WTC11 (cell line): ENCODE measurements around the gene CEP72. TPM values are rescaled to one million over a fixed set of nuclear protein-coding genes. Genes with fewer than 3 reads are reported as not detected.

Source experiments
- ATAC-seq: fragments of 200-7000 bp; cut with Tn5 transposase; 2 replicates; pipeline ENCODE4 v1.10.0; 2021; ENCODE audit warnings: mild to moderate bottlenecking, moderate library complexity
- CTCF ChIA-PET: fragments of 300-600 bp; sonication (Branson Sonifier 250); formaldehyde crosslinking; loops from one replicate; lab custom pipeline; 2021; ENCODE audit warnings: antibody characterized with exemption; lab: Charles Lee
- POLR2A ChIA-PET: fragments of 350-600 bp; sonication (Branson Sonifier 250); formaldehyde crosslinking; loops from one replicate; lab custom pipeline; 2021; ENCODE audit warnings: antibody characterized with exemption; lab: Charles Lee
- DNase-seq: peaks from one replicate; pipeline ENCODE4 v3.0.0; 2021; ENCODE audit warnings: low spot score
- H3K27ac Mint-ChIP-seq: 2 replicates; pipeline ENCODE4 v1.8.0; 2021; ENCODE audit warnings: mixed read lengths
- H3K27me3 Mint-ChIP-seq: 2 replicates; pipeline ENCODE4 v1.8.0; 2021; ENCODE audit warnings: low read depth, mild to moderate bottlenecking, moderate library complexity, mixed read lengths
- H3K36me3 Mint-ChIP-seq: 2 replicates; pipeline ENCODE4 v1.8.0; 2021; ENCODE audit warnings: mixed read lengths
- H3K4me1 Mint-ChIP-seq: 2 replicates; pipeline ENCODE4 v1.8.0; 2022; ENCODE audit warnings: mixed read lengths
- H3K4me3 Mint-ChIP-seq: 2 replicates; pipeline ENCODE4 v1.8.0; 2021; ENCODE audit warnings: mild to moderate bottlenecking, moderate library complexity, mixed read lengths
- H3K9me3 Mint-ChIP-seq: 2 replicates; pipeline ENCODE4 v1.8.0; 2021; ENCODE audit warnings: mixed read lengths
- CBFB ChIP-seq: sonication (generic); formaldehyde crosslinking; IDR thresholded peaks from 2 replicates; pipeline ENCODE4 v1.8.1; 2022; ENCODE audit warnings: mild to moderate bottlenecking, low read depth, missing genetic modification reagents
- FOXJ3 ChIP-seq: sonication (generic); formaldehyde crosslinking; IDR thresholded peaks from 2 replicates; pipeline ENCODE4 v1.9.0; 2021; ENCODE audit warnings: missing genetic modification reagents, mild to moderate bottlenecking, borderline replicate concordance
- FOXP1 ChIP-seq: sonication (generic); formaldehyde crosslinking; IDR thresholded peaks from 2 replicates; pipeline ENCODE4 v1.8.0; 2022; ENCODE audit warnings: missing genetic modification reagents, mild to moderate bottlenecking, moderate library complexity, borderline replicate concordance
- GRHL2 ChIP-seq: fragments of 250-450 bp; sonication (Bioruptor Pico); IDR thresholded peaks from 2 replicates; pipeline ENCODE4 v1.8.0; 2022; ENCODE audit warnings: mild to moderate bottlenecking, moderate library complexity; ENCODE audit not compliant: insufficient replicate concordance, severe bottlenecking
- JUN ChIP-seq: sonication (generic); formaldehyde crosslinking; IDR thresholded peaks from 2 replicates; pipeline ENCODE4 v1.8.0; 2023; ENCODE audit warnings: mild to moderate bottlenecking, missing genetic modification reagents
- NFATC4 ChIP-seq: fragments of 250-450 bp; sonication (Bioruptor Pico); IDR thresholded peaks from 2 replicates; pipeline ENCODE4 v1.9.0; 2021; ENCODE audit warnings: mild to moderate bottlenecking
- NR1H2 ChIP-seq: sonication (generic); formaldehyde crosslinking; IDR thresholded peaks from 2 replicates; pipeline ENCODE4 v1.9.0; 2021; ENCODE audit warnings: mild to moderate bottlenecking, moderate library complexity, missing genetic modification reagents
- NR3C1 ChIP-seq: sonication (generic); formaldehyde crosslinking; conservative IDR thresholded peaks from 2 replicates; pipeline ENCODE4 v1.8.1; 2023; ENCODE audit warnings: low read depth, mild to moderate bottlenecking, missing genetic modification reagents
- OVOL2 ChIP-seq: fragments of 250-450 bp; sonication (Bioruptor Pico); IDR thresholded peaks from 2 replicates; pipeline ENCODE4 v1.9.0; 2021; ENCODE audit warnings: mild to moderate bottlenecking, borderline replicate concordance
- PRRX2 ChIP-seq: fragments of 250-450 bp; sonication (Bioruptor Pico); IDR thresholded peaks from 2 replicates; pipeline ENCODE4 v1.8.0; 2021; ENCODE audit warnings: mild to moderate bottlenecking
- RELA ChIP-seq: sonication (generic); formaldehyde crosslinking; IDR thresholded peaks from 2 replicates; pipeline ENCODE4 v1.8.1; 2022; ENCODE audit warnings: missing genetic modification reagents, mild to moderate bottlenecking, borderline replicate concordance
- RORB ChIP-seq: fragments of 250-450 bp; sonication (Bioruptor Pico); IDR thresholded peaks from 2 replicates; pipeline ENCODE4 v1.9.0; 2021; ENCODE audit warnings: mild to moderate bottlenecking
- ZBTB21 ChIP-seq: sonication (generic); formaldehyde crosslinking; IDR thresholded peaks from 2 replicates; pipeline ENCODE4 v1.8.1; 2023; ENCODE audit warnings: mild to moderate bottlenecking, missing genetic modification reagents, borderline replicate concordance
- ZNF121 ChIP-seq: sonication (generic); formaldehyde crosslinking; IDR thresholded peaks from 2 replicates; pipeline ENCODE4 v1.8.0; 2023; ENCODE audit warnings: missing genetic modification reagents
- ZNF138 ChIP-seq: sonication (generic); formaldehyde crosslinking; conservative IDR thresholded peaks from 2 replicates; pipeline ENCODE4 v1.8.1; 2022; ENCODE audit warnings: mild to moderate bottlenecking, moderate library complexity, missing genetic modification reagents
- total RNA-seq: library from RNA; stranded (reverse); gene quantifications from 3 replicates; pipeline ENCODE4 v1.2.3, GENCODE V29; 2021
- TF ChIP-seq, protein P1 (sequence below): sonication (generic); formaldehyde crosslinking; IDR thresholded peaks from 2 replicates; pipeline ENCODE4 v1.8.0; 2022; ENCODE audit warnings: missing genetic modification reagents
- TF ChIP-seq, protein P2 (sequence below): sonication (generic); formaldehyde crosslinking; IDR thresholded peaks from 2 replicates; pipeline ENCODE4 v1.8.1; 2023; ENCODE audit warnings: mild to moderate bottlenecking, missing genetic modification reagents
- TF ChIP-seq, protein P3 (sequence below): fragments of 250-450 bp; sonication (Bioruptor Pico); conservative IDR thresholded peaks from 2 replicates; pipeline ENCODE4 v1.9.0; 2021; ENCODE audit warnings: mild to moderate bottlenecking
- TF ChIP-seq, protein P4 (sequence below): sonication (generic); formaldehyde crosslinking; conservative IDR thresholded peaks from 2 replicates; pipeline ENCODE4 v1.8.1; 2022; ENCODE audit warnings: mild to moderate bottlenecking, missing genetic modification reagents
- TF ChIP-seq, protein P5 (sequence below): sonication (generic); formaldehyde crosslinking; IDR thresholded peaks from 2 replicates; pipeline ENCODE4 v1.8.1; 2022; ENCODE audit warnings: mild to moderate bottlenecking, missing genetic modification reagents, moderate library complexity, borderline replicate concordance
- TF ChIP-seq, protein P6 (sequence below): sonication (generic); formaldehyde crosslinking; IDR thresholded peaks from 2 replicates; pipeline ENCODE4 v1.8.1; 2022; ENCODE audit warnings: low read depth, mild to moderate bottlenecking, moderate library complexity, missing genetic modification reagents, borderline replicate concordance

Gene CEP72
- total RNA-seq, 1 experiment from 2014 or later: 26.6 TPM

DNA sequence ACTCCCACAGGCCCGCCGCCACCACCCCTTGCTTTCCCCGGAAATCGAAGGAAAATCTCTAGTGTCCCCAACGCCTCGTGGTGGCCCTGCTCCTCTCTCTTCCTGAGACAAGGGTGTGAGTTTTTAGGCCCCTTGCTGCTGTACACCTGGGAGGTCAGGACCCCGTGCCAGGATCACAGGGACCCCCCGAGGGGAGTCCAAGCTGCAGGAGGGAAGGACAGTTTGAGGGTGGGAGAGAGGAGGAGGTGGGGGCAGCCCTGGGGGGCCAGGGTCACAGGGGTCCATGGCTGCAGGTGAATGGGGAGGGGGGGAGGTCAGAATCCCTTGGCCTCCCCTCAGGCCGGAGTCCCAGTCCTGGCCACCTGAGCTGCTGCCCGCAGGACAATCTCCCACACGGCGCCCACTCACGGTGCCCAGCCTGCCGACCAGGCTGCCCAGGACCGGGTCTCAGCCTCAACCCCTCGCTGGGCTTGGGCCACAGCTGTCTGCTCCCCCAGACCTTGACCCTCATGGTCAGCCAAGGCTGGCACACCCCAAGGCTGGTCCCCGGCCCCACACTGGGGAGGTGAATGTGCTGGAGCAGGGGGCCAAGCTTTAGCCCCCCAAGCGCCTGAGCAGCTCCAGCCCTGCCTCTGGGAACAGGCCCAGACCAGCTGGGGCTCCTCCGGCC is 61.2 kb downstream of the CEP72 start (continued):
- TF ChIP-seq, protein P1, sequence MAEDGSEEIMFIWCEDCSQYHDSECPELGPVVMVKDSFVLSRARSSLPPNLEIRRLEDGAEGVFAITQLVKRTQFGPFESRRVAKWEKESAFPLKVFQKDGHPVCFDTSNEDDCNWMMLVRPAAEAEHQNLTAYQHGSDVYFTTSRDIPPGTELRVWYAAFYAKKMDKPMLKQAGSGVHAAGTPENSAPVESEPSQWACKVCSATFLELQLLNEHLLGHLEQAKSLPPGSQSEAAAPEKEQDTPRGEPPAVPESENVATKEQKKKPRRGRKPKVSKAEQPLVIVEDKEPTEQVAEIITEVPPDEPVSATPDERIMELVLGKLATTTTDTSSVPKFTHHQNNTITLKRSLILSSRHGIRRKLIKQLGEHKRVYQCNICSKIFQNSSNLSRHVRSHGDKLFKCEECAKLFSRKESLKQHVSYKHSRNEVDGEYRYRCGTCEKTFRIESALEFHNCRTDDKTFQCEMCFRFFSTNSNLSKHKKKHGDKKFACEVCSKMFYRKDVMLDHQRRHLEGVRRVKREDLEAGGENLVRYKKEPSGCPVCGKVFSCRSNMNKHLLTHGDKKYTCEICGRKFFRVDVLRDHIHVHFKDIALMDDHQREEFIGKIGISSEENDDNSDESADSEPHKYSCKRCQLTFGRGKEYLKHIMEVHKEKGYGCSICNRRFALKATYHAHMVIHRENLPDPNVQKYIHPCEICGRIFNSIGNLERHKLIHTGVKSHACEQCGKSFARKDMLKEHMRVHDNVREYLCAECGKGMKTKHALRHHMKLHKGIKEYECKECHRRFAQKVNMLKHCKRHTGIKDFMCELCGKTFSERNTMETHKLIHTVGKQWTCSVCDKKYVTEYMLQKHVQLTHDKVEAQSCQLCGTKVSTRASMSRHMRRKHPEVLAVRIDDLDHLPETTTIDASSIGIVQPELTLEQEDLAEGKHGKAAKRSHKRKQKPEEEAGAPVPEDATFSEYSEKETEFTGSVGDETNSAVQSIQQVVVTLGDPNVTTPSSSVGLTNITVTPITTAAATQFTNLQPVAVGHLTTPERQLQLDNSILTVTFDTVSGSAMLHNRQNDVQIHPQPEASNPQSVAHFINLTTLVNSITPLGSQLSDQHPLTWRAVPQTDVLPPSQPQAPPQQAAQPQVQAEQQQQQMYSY: no peak
- no peak for TF ChIP-seq RELA (CRISPR knock-in tag)
- TF ChIP-seq, all 79 proteins: peak for 1

DNA sequence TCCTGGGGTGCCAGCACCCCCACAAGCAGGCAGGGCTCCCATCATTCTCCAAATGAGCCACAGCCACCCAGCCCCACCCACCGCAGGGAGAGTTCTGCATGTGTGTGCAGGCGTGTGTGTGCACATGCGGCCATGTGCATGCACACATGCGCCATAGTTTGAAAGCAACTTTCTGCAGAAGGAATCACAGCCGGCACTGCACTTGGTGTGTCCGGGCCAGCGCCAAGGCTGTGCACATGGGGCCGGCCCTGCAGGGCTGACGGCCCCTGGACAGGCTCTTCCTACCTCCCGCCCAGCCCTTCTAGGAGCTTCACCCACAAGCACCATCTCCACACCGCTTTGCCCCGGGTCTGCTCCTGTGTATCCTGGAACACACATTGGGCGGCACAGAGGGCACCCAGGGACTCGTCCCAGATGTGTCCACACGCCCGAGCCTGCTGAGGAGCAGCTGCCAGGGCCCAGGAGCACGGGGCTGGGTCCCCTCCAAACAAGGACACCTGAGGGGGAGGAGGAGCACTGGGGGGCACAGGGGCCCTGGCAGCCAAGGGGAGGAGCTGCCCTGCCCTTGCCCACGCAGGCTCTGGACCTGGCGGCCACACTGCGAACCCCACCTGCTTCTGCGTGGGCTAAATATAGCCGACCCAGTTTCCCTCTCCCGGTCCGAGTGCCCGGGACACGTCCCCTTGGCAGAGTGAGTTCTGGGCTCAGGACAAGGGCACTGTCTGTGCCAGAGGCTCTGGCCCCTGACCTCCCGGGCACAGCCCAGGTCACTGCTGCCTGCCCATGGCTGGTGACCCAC is 61.9 kb downstream of the CEP72 start:
- no peak for TF ChIP-seq PRRX2 (CRISPR knock-in tag)
- no peak for TF ChIP-seq GRHL2
- TF ChIP-seq NR3C1: no peak
- no peak for TF ChIP-seq FOXJ3 (CRISPR knock-in tag)
- POLR2A ChIA-PET: interaction anchor here (1.2 kb wide), 1 partner anchor 84 kb away, joined by 7 read pairs; no protein-coding TSS in a partner anchor
- Mint-ChIP-seq H3K9me3 (no peaks in the 10 kb centered on the region), H3K36me3 (no peaks in the 10 kb centered on the region), H3K4me1 (0 out of 2 replicates have a peak, but pooled peaks cover 5% of the 10 kb centered on the region), H3K4me3 (no peak overlapping the region), H3K27me3 (peaks cover 17% of the 10 kb centered on the region), H3K27ac (no peak overlapping the region)
- DNase-seq (no peak), ATAC-seq (no peak)
- CTCF ChIA-PET: no interaction called here

DNA sequence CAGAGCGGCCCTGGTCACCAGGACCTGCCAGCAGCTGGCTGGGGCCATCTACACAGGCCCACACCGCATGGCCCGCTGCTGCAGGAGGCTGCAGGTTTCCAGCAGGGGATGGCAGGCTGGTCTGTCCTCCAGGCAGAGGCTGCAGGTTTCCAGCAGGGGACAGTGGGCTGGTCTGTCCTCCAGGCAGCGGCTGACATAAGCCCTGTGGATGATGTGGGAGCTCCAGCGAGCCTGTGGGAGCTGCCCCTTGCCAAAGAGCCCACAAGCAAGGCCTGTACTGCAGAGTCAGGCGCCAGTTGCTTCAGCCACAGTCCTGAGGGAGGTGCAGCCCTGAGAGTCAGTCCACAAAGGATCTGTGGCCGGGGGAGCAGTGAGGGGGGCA is 62.5 kb downstream of the CEP72 start:
- DNase-seq: no peak
- H3K4me1 Mint-ChIP-seq: 0 out of 2 replicates have a peak, but pooled peaks cover 5% of the 10 kb centered on the region
- TF ChIP-seq OVOL2 (CRISPR knock-in tag) (no peak), RORB (CRISPR knock-in tag) (no peak), JUN (CRISPR knock-in tag) (no peak), ZBTB21 (CRISPR knock-in tag) (no peak), ZNF121 (CRISPR knock-in tag) (no peak), FOXP1 (CRISPR knock-in tag) (no peak), NFATC4 (CRISPR knock-in tag) (no peak), CBFB (CRISPR knock-in tag) (no peak), FOXJ3 (CRISPR knock-in tag) (no peak), NR1H2 (CRISPR knock-in tag) (no peak), ZNF138 (CRISPR knock-in tag) (no peak)
- TF ChIP-seq, protein P2, sequence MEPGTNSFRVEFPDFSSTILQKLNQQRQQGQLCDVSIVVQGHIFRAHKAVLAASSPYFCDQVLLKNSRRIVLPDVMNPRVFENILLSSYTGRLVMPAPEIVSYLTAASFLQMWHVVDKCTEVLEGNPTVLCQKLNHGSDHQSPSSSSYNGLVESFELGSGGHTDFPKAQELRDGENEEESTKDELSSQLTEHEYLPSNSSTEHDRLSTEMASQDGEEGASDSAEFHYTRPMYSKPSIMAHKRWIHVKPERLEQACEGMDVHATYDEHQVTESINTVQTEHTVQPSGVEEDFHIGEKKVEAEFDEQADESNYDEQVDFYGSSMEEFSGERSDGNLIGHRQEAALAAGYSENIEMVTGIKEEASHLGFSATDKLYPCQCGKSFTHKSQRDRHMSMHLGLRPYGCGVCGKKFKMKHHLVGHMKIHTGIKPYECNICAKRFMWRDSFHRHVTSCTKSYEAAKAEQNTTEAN (CRISPR knock-in tag): no peak
- TF ChIP-seq, protein P3, sequence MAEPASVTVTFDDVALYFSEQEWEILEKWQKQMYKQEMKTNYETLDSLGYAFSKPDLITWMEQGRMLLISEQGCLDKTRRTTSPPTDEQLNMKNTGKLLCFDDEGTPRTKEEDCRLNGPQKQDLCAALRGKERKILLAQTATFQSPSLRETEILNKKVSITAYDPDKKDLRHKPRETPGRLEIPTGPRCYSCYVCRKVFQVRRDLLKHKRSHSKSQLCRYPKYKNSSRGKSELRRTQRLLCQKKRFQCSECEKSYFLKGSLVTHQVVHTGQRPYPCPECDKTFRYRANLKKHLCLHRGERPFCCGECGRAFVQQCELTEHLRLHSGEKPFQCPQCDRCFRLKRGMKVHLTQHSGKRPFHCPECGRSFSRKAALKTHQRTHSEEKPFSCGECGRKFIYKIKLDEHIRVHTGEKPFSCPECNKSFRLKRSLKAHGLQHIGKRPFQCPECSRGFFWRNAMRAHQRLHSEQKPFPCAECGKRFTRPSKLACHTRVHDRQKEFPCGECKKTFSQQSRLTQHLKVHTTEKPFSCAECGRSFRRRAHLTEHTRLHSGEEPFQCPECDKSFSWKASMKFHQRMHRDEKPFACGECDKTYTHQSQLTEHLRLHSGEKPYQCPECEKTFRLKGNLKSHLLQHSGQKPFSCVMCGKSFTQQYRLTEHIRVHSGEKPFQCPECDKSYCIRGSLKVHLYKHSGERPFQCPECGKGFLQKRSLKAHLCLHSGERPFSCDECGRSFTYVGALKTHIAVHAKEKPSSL (CRISPR knock-in tag): no peak
- TF ChIP-seq, protein P4, sequence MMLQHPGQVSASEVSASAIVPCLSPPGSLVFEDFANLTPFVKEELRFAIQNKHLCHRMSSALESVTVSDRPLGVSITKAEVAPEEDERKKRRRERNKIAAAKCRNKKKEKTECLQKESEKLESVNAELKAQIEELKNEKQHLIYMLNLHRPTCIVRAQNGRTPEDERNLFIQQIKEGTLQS (CRISPR knock-in tag): no peak
- TF ChIP-seq, protein P5, sequence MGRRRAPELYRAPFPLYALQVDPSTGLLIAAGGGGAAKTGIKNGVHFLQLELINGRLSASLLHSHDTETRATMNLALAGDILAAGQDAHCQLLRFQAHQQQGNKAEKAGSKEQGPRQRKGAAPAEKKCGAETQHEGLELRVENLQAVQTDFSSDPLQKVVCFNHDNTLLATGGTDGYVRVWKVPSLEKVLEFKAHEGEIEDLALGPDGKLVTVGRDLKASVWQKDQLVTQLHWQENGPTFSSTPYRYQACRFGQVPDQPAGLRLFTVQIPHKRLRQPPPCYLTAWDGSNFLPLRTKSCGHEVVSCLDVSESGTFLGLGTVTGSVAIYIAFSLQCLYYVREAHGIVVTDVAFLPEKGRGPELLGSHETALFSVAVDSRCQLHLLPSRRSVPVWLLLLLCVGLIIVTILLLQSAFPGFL: no peak
- TF ChIP-seq, protein P6, sequence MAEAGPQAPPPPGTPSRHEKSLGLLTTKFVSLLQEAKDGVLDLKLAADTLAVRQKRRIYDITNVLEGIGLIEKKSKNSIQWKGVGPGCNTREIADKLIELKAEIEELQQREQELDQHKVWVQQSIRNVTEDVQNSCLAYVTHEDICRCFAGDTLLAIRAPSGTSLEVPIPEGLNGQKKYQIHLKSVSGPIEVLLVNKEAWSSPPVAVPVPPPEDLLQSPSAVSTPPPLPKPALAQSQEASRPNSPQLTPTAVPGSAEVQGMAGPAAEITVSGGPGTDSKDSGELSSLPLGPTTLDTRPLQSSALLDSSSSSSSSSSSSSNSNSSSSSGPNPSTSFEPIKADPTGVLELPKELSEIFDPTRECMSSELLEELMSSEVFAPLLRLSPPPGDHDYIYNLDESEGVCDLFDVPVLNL (CRISPR knock-in tag): no peak

More for the DNA sequence above, 62.5 kb downstream of the CEP72 start:
- Mint-ChIP-seq H3K36me3 (no peaks in the 10 kb centered on the region), H3K9me3 (no peaks in the 10 kb centered on the region), H3K4me3 (no peak overlapping the region), H3K27ac (no peak overlapping the region), H3K27me3 (peaks cover 17% of the 10 kb centered on the region)
- ATAC-seq: no peak
- ChIA-PET POLR2A (no interaction called here), CTCF (no interaction called here)
